Karpas-422 (cell line): Measurements from ENCODE around the gene PAEP. TPM values are rescaled to one million over a fixed set of nuclear protein-coding genes. Genes with fewer than 3 reads are reported as not detected.
"Not testable (repeated sequence)": the region's sequence is repeated elsewhere in the genome, so short reads cannot be mapped to it uniquely, and the experiment has no call there.

Source experiments
- DNase-seq: peaks from one replicate; pipeline ENCODE4 v3.0.0-alpha.2; 2015
- H2AFZ ChIP-seq: fragments of 200-600 bp; sonication (generic); 2 replicates; pipeline ENCODE4 v1.6.1; 2014; ENCODE audit warnings: antibody characterized with exemption, low read length, mixed read lengths
- H3K27ac ChIP-seq: fragments of 200-600 bp; sonication (generic); 2 replicates; pipeline ENCODE4 v1.5.1; 2014; ENCODE audit warnings: mild to moderate bottlenecking, low read length, moderate library complexity
- H3K27me3 ChIP-seq: fragments of 200-600 bp; sonication (generic); 2 replicates; pipeline ENCODE4 v1.6.1; 2014; ENCODE audit warnings: low read length, mixed read lengths
- H3K36me3 ChIP-seq: fragments of 200-600 bp; sonication (generic); 2 replicates; pipeline ENCODE4 v1.6.1; 2014; ENCODE audit warnings: low read length, mixed read lengths; ENCODE audit not compliant: insufficient read depth
- H3K4me1 ChIP-seq: fragments of 200-600 bp; sonication (generic); 2 replicates; pipeline ENCODE4 v1.6.1; 2014; ENCODE audit warnings: mild to moderate bottlenecking, low read length, mixed read lengths
- H3K4me2 ChIP-seq: fragments of 200-600 bp; sonication (generic); 2 replicates; pipeline ENCODE4 v1.6.1; 2014; ENCODE audit warnings: low read length, low read depth, mild to moderate bottlenecking; ENCODE audit not compliant: poor library complexity, severe bottlenecking
- H3K4me3 ChIP-seq: fragments of 200-600 bp; sonication (generic); 2 replicates; pipeline ENCODE4 v1.5.1; 2014; ENCODE audit warnings: mild to moderate bottlenecking, antibody characterized with exemption, low read length, mixed read lengths
- H3K79me2 ChIP-seq: fragments of 200-600 bp; sonication (generic); 2 replicates; pipeline ENCODE4 v1.6.1; 2014; ENCODE audit warnings: mild to moderate bottlenecking, low read length, mixed read lengths
- H3K9ac ChIP-seq: fragments of 200-600 bp; sonication (generic); 2 replicates; pipeline ENCODE4 v1.6.0; 2014; ENCODE audit warnings: low read length
- H3K9me2 ChIP-seq: fragments of 200-600 bp; sonication (generic), shearing (Covaris generic); replicated peaks from 2 replicates; pipeline ENCODE4 v1.6.0; 2014; ENCODE audit warnings: mild to moderate bottlenecking, low read length, moderate library complexity; ENCODE audit not compliant: insufficient read depth
- H3K9me3 ChIP-seq: fragments of 300-700, 200-600 bp; sonication (generic); 2 replicates; pipeline ENCODE4 v1.6.1; 2014; ENCODE audit warnings: low read length, mixed read lengths
- H4K20me1 ChIP-seq: fragments of 200-600 bp; sonication (generic); 2 replicates; pipeline ENCODE4 v1.6.1; 2014; ENCODE audit warnings: mild to moderate bottlenecking, antibody characterized with exemption, low read length, low read depth; ENCODE audit not compliant: insufficient read depth
- total RNA-seq: library from RNA; depleted of rRNA; stranded (reverse); fragments of >200 nt; shearing (Covaris generic); gene quantifications from 2 replicates; pipeline ENCODE4 v1.2.3, GENCODE V29; 2014; ENCODE audit warnings: low replicate concordance; rRNA removed

Gene PAEP
- not detected in 2 replicates for total RNA-seq

DNA sequence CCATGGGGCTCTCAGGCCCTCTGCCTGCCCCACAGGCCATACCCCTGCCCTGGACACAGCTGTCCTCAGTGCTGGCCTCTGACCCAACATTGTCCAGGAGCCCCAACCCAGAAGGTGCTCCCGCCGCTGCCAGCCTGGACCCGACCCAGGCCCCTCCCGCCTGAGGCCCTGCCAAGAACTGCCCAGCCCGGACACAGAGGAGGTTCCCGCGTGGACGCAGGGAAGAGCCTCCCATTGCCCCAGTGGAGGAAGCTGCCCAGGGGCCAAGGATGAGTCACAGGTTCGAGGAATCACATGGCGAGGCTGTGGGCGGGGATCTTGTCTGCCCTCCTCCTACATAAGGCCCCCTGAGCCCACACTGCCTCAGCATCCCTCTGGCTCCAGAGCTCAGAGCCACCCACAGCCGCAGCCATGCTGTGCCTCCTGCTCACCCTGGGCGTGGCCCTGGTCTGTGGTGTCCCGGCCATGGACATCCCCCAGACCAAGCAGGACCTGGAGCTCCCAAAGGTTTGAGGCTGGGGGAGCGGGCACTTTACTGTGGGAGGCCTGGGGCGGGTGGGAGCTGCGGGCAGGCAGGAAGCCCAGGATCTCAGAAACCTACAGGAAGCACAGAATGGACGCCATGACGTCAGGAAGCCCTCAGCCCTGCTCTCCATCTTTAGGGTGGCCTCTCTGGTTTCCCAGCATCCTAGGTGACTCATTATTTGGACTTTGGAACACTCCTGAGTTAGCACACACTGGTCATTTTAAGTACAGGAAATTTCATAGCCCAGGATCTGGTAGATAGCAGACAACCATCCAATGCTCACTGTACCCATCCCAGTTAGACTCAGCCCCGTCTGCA, at the start of gene PAEP:
Gene PAEP, plus strand, starts transcription at position 366 of the 844 bp plus-strand sequence.
- H3K9ac ChIP-seq = no peak within 1 kb of the TSS
- H3K4me3 ChIP-seq = no peak within 1 kb of the TSS
- no peaks in the 10 kb centered on the region for H3K36me3 ChIP-seq
- no peak within 1 kb of the TSS for H3K4me2 ChIP-seq
- H3K27me3 ChIP-seq = no peaks in the 10 kb centered on the region
- no peaks in the 10 kb centered on the region for H3K4me1 ChIP-seq
- no peaks in the 10 kb centered on the region for H3K9me2 ChIP-seq
- no peak within 1 kb of the TSS for H2AFZ ChIP-seq
- H3K79me2 ChIP-seq = no peaks in the 10 kb centered on the region
- H4K20me1 ChIP-seq = no peaks in the 10 kb centered on the region
- no peak for DNase-seq
- no peaks in the 10 kb centered on the region for H3K9me3 ChIP-seq
- no peak within 1 kb of the TSS for H3K27ac ChIP-seq

GRCh38 chr9:135512241-135512603, 49.3 kb upstream of the PAEP start:
- Histone ChIP-seq H3K27me3 (no peaks in the 10 kb centered on the region), H2AFZ (no peak overlapping the region), H3K36me3 (no peaks in the 10 kb centered on the region), H3K79me2 (no peaks in the 10 kb centered on the region), H3K4me1 (no peaks in the 10 kb centered on the region), H4K20me1 (no peaks in the 10 kb centered on the region; the same call in 1 of the 2 replicates), H3K9ac (no peak overlapping the region), H3K4me3 (no peak overlapping the region), H3K4me2 (no peak overlapping the region), H3K27ac (no peak overlapping the region), H3K9me3 (peaks cover 11% of the 10 kb centered on the region), H3K9me2 (no peaks in the 10 kb centered on the region)
- no peak for DNase-seq

DNA sequence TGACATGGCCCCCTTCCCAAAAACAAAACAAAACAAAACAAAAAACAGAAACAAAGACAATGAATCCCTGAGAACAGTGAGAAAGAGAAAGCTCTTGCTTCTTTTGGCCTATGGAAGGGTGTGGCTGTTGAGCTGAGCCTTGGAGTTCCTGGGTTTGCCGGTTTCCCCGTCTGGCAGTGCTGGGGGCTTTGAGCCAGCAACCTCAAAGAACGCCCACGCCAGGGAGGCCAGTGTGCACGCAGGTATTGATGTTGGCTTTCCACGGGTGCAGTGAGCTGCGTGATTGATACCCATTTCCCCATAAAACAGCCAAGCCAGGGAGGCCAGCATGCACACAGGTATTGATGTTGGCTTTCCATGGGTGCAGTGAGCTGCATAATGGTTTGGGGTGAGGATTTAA, 48.7 kb upstream of the PAEP start:
- H3K79me2 ChIP-seq = no peaks in the 10 kb centered on the region
- H3K27ac ChIP-seq = no peak overlapping the region
- no peaks in the 10 kb centered on the region for H3K36me3 ChIP-seq
- no peak overlapping the region for H2AFZ ChIP-seq
- H3K4me2 ChIP-seq = no peak overlapping the region
- no peaks in the 10 kb centered on the region for H3K27me3 ChIP-seq
- DNase-seq = no peak
- H3K9ac ChIP-seq = no peak overlapping the region
- H3K4me3 ChIP-seq = no peak overlapping the region
- peaks cover 11% of the 10 kb centered on the region for H3K9me3 ChIP-seq
- H3K4me1 ChIP-seq = no peaks in the 10 kb centered on the region
- H3K9me2 ChIP-seq = no peaks in the 10 kb centered on the region
- H4K20me1 ChIP-seq = no peaks in the 10 kb centered on the region; the same call in 1 of the 2 replicates

DNA sequence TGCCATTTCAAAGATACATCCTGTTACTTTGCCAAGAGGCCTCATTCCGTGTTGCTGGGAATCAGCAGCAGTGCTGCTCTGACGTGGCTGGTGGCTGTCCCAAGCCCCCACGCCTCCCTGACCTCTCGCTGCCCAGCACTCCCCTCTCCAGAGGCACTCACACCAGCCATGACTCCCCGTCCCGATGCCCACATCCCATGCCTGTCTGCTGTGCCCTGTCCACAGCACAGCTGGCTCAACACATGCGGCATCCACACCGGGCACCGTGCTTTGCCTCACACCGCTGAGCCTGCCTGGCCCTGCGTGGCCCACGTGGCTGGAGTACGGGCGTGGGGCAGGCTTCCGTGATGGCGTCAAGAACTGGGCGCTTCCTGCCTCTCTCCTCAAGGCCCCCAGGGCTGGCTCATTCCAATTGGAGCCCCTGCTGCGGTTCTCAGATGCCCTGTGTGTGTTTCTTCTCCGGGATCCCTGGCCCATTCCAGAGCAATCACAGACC, 48.2 kb upstream of the PAEP start:
- no peak overlapping the region for H2AFZ ChIP-seq

GRCh38 chr9:135513906-135514305, 47.6 kb upstream of the PAEP start:
- H3K9me2 ChIP-seq, H3K79me2 ChIP-seq, H3K4me3 ChIP-seq, H2AFZ ChIP-seq, H3K4me1 ChIP-seq, H3K4me2 ChIP-seq, H3K27me3 ChIP-seq, H3K9me3 ChIP-seq, H3K9ac ChIP-seq, DNase-seq, H3K27ac ChIP-seq, H3K36me3 ChIP-seq, H4K20me1 ChIP-seq: not testable (repeated sequence)

More for the DNA sequence above, 48.2 kb upstream of the PAEP start:
- no peaks in the 10 kb centered on the region for H3K9me2 ChIP-seq
- peaks cover 11% of the 10 kb centered on the region for H3K9me3 ChIP-seq
- H3K79me2 ChIP-seq = no peaks in the 10 kb centered on the region
- no peak overlapping the region for H3K9ac ChIP-seq
- no peaks in the 10 kb centered on the region; the same call in 1 of the 2 replicates for H4K20me1 ChIP-seq
- H3K4me2 ChIP-seq = no peak overlapping the region
- H3K4me3 ChIP-seq = no peak overlapping the region
- no peaks in the 10 kb centered on the region for H3K27me3 ChIP-seq
- no peak overlapping the region for H3K27ac ChIP-seq
- no peaks in the 10 kb centered on the region for H3K36me3 ChIP-seq
- DNase-seq = no peak
- H3K4me1 ChIP-seq = no peaks in the 10 kb centered on the region

DNA sequence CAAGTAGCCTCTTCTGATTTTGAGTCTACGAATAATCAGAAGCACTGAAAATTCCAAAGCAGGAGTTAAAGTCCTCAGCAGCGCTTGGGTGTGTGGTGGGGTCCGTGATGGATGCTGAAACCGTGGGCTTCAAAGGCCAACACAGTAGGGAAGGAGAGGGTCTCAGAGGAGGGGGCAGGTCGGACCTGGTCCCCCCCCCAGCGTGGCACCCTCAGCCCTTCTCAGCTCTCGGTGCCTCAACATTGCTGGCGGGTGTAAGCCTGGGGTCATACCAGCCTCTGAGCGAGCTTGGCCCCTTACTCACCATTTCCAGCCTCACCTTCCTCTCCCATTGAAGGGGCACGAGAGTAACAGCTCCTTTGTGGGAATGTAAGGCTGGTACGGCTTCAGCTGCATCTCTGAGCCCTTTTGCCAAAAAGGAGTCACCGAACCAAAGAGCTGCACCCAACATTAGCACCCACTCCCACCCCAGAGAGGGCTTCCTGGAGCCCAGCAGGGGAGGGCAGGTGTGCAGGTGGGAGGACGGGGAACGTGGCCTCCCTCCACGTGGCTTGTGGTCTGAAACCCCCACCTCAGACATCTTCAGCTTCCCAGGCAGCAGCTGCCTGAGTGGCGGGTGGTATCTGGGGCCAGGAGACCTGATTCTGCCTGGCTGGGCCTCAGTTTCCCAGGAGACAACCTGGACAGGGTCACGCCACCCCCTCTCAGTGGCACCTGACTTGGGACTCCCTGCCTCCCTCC, 47.0 kb upstream of the PAEP start:
- Histone ChIP-seq H3K4me1 (no peaks in the 10 kb centered on the region), H4K20me1 (no peaks in the 10 kb centered on the region; the same call in 1 of the 2 replicates), H3K4me3 (no peak overlapping the region), H3K9me3 (peaks cover 1% of the 10 kb centered on the region), H3K9ac (no peak overlapping the region), H3K36me3 (no peaks in the 10 kb centered on the region), H3K4me2 (no peak overlapping the region), H2AFZ (no peak overlapping the region), H3K27me3 (no peaks in the 10 kb centered on the region), H3K27ac (no peak overlapping the region), H3K9me2 (no peaks in the 10 kb centered on the region), H3K79me2 (no peaks in the 10 kb centered on the region)
- no peak for DNase-seq

DNA sequence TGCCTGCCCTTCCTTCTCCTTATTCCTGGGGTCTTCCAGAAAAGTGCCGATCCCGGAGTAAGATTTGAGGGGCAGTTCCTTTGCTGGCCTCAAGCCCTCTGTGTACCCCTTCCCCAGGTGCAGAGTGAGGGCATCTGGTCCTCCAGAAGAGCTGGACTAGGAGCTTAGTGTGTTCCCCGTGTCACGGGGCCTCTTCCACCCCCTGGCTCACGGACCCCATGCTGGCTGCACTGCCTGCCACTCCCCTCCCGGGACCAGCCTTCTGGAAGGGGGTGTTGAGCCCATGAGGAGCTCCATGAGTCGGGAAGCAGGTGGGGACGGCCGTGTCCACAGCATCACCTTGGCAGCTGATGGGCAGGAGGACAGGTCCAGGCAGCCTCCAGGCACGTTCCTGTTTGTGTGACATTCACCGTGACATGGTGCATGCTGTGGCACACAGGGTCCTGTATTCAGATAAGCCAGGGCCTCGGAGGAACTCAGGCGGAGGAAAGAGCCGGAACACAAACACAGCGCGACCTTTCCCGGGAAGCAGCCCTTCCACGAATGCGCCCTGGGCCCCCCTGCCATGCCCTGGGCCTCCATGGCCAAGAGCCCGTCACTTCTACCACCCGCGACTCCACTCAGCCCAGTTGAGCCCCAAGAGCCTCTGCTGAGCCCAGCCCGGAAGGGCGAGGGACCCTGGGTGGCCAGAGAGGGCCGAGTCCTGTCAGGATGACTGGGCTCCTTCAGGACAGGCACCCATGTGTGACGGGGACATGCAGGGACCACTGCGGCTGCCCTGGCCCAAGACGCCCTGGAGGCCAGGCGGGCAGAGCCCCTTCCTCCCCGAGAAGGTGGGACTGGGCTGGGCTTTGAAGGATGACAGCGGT, 46.2 kb upstream of the PAEP start:
- no peaks in the 10 kb centered on the region for H3K79me2 ChIP-seq
- no peak overlapping the region for H3K4me3 ChIP-seq
- no peak overlapping the region for H3K9ac ChIP-seq
- no peaks in the 10 kb centered on the region; the same call in 1 of the 2 replicates for H4K20me1 ChIP-seq
- DNase-seq = no peak
- no peak overlapping the region for H3K27ac ChIP-seq
- no peaks in the 10 kb centered on the region for H3K27me3 ChIP-seq
- H2AFZ ChIP-seq = no peak overlapping the region
- no peak overlapping the region for H3K4me2 ChIP-seq
- H3K9me3 ChIP-seq = no peaks in the 10 kb centered on the region
- no peaks in the 10 kb centered on the region for H3K36me3 ChIP-seq
- H3K4me1 ChIP-seq = no peaks in the 10 kb centered on the region
- no peaks in the 10 kb centered on the region for H3K9me2 ChIP-seq
